Thoracic aorta (tissue), 2 donors: ENCODE measurements around the gene ABCC11. TPM values are rescaled to one million over a fixed set of nuclear protein-coding genes. Genes with fewer than 3 reads are reported as not detected.
A peak's percentile ranks its signal among the peaks of the same experiment; 100 is the strongest.

ENCODE experiments used
- ATAC-seq: fragments of 150-250 bp; one replicate; pipeline ENCODE4 v1.8.0; 2017; ENCODE audit warnings: low read depth; ENCODE audit not compliant: insufficient number of reproducible peaks, low FRiP score
- DNase-seq: peaks from one replicate; pipeline ENCODE4 v3.0.0-alpha.2; 2020; ENCODE audit warnings: low spot score
- H3K27ac ChIP-seq, 2 donors: fragments of 200-600 bp; sonication (generic); 1 replicate in 1 of 2; 2 replicates in 1 of 2; pipeline ENCODE4 v1.5.1; 2016; ENCODE audit warnings: mild to moderate bottlenecking in 2 of 2, moderate library complexity in 2 of 2
- H3K27me3 ChIP-seq: fragments of 200-600 bp; sonication (generic); replicated peaks from 2 replicates; pipeline ENCODE4 v1.6.0; 2016; ENCODE audit warnings: mild to moderate bottlenecking; ENCODE audit not compliant: insufficient read depth
- H3K36me3 ChIP-seq: fragments of 200-600 bp; sonication (generic); one replicate; pipeline ENCODE4 v1.5.1; 2016
- H3K4me1 ChIP-seq, 2 donors: fragments of 200-600 bp; sonication (generic); 1 replicate in 1 of 2; 2 replicates in 1 of 2; pipeline versions ENCODE4 v1.5.1 to v1.6.0; 2016; ENCODE audit warnings: low read depth in 2 of 2, mild to moderate bottlenecking in 1 of 2; ENCODE audit not compliant: control insufficient read depth in 1 of 2
- H3K4me3 ChIP-seq: fragments of 200-600 bp; sonication (generic); 2 replicates; pipeline ENCODE4 v1.5.1; 2016; ENCODE audit warnings: mild to moderate bottlenecking
- H3K9me3 ChIP-seq: fragments of 200-600 bp; sonication (generic); 2 replicates; pipeline ENCODE4 v1.5.1; 2016
- CTCF ChIP-seq: fragments of 200-600 bp; sonication (generic); IDR thresholded peaks from one replicate; pipeline ENCODE4 v1.5.1; 2019; ENCODE audit warnings: antibody characterized with exemption
- total RNA-seq, 2 donors: library from RNA; depleted of rRNA; stranded (reverse); fragments of >200 nt; gene quantifications; one replicate each; pipeline versions ENCODE4 v1.1.0 to v1.2.3, GENCODE V29; 2016

ABCC11 gene
- total RNA-seq, 2 donors from 2014 or later: not detected

- DNase-seq: no peak
- TF ChIP-seq CTCF: peak; percentile 20
- Histone ChIP-seq H3K27ac (peak overlapping the region; percentile 5 to 77), H3K4me1 (peaks cover 13 to 28% of the 10 kb centered on the region in 2 donors), H3K4me3 (no peak overlapping the region), H3K9me3 (no peaks in the 10 kb centered on the region), H3K27me3 (no peaks in the 10 kb centered on the region), H3K36me3 (peaks cover 2% of the 10 kb centered on the region)
- ATAC-seq: no peak
Observed at GRCh38 chr16:48271728-48272127, 24.4 kb upstream of the ABCC11 start.

- H3K36me3 ChIP-seq: peaks cover 6% of the 10 kb centered on the region
- no peaks in the 10 kb centered on the region for H3K9me3 ChIP-seq
- H3K27ac ChIP-seq: no peak overlapping the region
- H3K4me1 ChIP-seq: peaks cover 5 to 13% of the 10 kb centered on the region in 2 donors
- no peak for TF ChIP-seq CTCF
- H3K27me3 ChIP-seq: no peaks in the 10 kb centered on the region
- no peak for ATAC-seq
- H3K4me3 ChIP-seq: no peak overlapping the region
- no peak for DNase-seq
Observed at GRCh38 chr16:48269011-48269410, 21.7 kb upstream of the ABCC11 start.

GRCh38 chr16:48262631-48263030, 15.3 kb upstream of the ABCC11 start:
- ATAC-seq (no peak), DNase-seq (no peak)
- TF ChIP-seq CTCF: no peak
- H3K27ac ChIP-seq: no peak overlapping the region
- peaks cover 15% of the 10 kb centered on the region for H3K36me3 ChIP-seq
- no peaks in the 10 kb centered on the region for H3K27me3 ChIP-seq
- no peaks in the 10 kb centered on the region for H3K4me1 ChIP-seq
- no peak overlapping the region for H3K4me3 ChIP-seq
- H3K9me3 ChIP-seq: no peaks in the 10 kb centered on the region

- ATAC-seq (no peak), DNase-seq (no peak)
- no peak overlapping the region for H3K4me3 ChIP-seq
- no peaks in the 10 kb centered on the region for H3K4me1 ChIP-seq
- H3K27ac ChIP-seq: no peak overlapping the region
- H3K9me3 ChIP-seq: no peaks in the 10 kb centered on the region
- peaks cover 15% of the 10 kb centered on the region for H3K36me3 ChIP-seq
- H3K27me3 ChIP-seq: no peaks in the 10 kb centered on the region
- TF ChIP-seq CTCF: no peak
Observed at GRCh38 chr16:48261569-48261968, 14.2 kb upstream of the ABCC11 start.

- Histone ChIP-seq H3K27ac (no peak overlapping the region), H3K4me1 (no peaks in the 10 kb centered on the region), H3K9me3 (no peaks in the 10 kb centered on the region), H3K36me3 (peaks cover 3% of the 10 kb centered on the region), H3K4me3 (no peak overlapping the region), H3K27me3 (no peaks in the 10 kb centered on the region)
- ATAC-seq (no peak), DNase-seq (no peak)
- TF ChIP-seq CTCF: no peak
Observed at GRCh38 chr16:48256579-48257177, 9.3 kb upstream of the ABCC11 start.
